CD4-positive, alpha-beta T cell treated with Interleukin-12 subunit alpha and Interleukin-12 subunit beta, for 1 hour (primary cell): ENCODE measurements around the gene MATCAP1.

ENCODE experiments used
- DNase-seq: peaks from one replicate; pipeline ENCODE4 v3.0.0-alpha.2; 2020

Gene MATCAP1

GRCh38 chr16:67183627-67184452 is at the start of gene MATCAP1:
Gene MATCAP1, minus strand, starts transcription at chr16:67183963. Its CDS starts 3,353 bp downstream, at chr16:67180610.
- peak; percentile 97 for DNase-seq

DNA sequence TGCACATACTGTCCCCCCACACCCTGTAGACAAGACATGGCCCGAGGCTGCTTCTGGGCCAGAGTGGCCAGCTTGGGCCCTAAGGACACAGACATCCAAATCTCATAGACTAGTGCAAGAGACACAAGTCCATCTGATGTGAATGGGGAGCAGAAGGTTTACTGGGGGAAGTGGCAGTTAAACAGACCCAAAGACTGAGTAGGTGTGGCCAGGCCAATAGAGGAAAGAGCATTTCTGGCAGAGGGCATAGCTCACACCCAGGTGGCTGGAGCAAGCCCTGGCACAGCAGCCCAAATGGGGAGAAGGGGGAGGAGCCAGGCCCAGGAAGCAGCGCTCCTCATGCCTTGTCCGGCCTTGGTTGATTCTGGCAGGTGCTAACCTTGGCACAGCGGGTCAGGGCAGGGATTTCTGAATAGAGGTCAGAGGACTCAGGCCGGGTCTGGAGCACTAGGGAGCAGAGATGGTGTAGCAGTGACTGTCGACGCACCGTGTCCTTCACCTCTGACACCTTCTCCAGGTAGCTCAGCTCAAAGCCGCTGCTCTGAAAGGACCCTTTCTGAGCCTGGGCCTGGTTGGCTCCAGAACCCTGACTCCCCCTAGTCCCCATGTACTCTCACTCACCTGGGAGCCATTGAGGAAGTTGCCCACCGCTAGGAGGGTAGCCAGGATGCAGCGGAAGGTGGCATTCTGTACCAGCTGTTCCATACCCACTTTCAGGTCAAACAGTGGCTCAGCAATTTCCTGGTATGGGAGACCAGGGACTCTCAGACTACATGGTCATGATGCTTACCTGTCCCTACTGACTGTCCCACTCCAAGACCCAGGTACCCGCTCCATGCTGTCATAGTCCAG is 47.3 kb upstream of the MATCAP1 start:
- no peak for DNase-seq

- no peak for DNase-seq
Measured at GRCh38 chr16:67229906-67230808, 46.4 kb upstream of the MATCAP1 start.

GRCh38 chr16:67228905-67229304 is 45.1 kb upstream of the MATCAP1 start:
- DNase-seq: no peak

DNA sequence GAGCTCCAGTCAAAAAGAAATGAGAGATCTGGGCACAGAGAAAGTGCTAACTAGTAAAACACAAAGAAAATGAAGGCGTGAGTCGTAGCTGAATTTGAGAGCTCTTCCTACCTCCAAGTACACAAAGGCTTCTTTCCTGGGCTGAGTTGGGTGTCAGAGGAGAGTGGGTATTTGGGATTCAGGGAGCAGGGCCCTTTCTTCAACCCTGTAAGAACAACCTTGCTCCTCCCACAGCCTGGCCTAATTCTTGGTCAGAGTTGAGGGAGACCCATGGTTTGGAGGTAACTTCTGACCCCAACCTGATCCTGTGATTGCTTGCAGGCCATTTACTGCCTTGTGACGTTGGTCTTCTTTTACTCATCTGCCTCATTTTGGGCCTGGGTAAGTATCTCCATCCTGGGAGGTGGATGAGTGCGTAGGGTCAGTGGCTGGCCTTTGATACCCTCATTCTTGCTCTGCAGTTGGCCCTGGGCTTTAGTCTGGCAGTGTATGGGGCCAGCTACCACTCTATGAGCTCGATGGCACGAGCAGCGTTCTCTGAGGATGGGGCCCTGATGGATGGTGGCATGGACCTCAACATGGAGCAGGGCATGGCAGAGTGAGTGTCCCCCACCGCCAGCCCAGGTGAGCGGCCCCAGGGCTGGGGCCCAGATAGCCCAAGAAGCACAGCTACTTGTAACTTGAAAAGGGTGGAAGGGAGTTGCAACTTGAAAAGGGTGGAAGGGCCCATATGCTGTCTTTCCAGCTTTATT is 44.4 kb upstream of the MATCAP1 start:
- DNase-seq: no peak

- DNase-seq: no peak
Measured at GRCh38 chr16:67227567-67227921, 43.8 kb upstream of the MATCAP1 start.

- peak; percentile 98 for DNase-seq
Measured at GRCh38 chr16:67226804-67227566, 43.2 kb upstream of the MATCAP1 start, which contains the start of gene TMEM208. Gene TMEM208, plus strand, starts transcription at chr16:67227130. Its CDS starts 89 bp downstream, at chr16:67227219.

DNA sequence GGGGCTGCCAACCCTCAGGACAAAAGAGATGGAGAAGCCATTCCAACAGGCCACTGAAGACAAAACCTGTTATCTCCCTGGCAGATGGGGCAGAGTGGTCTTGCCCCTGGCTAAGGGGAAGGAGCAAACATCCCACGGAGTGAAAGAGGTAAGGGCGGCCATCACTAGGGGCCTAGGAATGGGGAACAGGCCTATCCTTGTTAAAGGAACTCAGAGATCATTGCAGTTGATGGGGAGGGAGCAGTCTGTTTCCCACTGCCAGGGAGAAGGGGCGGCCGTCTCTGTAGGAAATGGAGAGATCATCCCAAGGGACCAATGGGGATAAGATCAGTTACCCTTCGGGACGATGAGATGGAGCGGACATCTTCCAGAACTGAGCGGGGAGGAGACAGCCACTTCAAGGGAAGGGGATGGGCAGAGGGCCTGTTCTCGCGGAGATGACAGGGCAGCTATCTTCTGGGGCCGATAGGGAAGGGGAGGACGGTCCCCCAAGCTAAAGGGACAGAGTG is 42.6 kb upstream of the MATCAP1 start:
- DNase-seq: no peak

GRCh38 chr16:67223992-67224391 is 40.2 kb upstream of the MATCAP1 start:
- no peak for DNase-seq

GRCh38 chr16:67216612-67217490 is 33.1 kb upstream of the MATCAP1 start:
- DNase-seq: no peak

DNA sequence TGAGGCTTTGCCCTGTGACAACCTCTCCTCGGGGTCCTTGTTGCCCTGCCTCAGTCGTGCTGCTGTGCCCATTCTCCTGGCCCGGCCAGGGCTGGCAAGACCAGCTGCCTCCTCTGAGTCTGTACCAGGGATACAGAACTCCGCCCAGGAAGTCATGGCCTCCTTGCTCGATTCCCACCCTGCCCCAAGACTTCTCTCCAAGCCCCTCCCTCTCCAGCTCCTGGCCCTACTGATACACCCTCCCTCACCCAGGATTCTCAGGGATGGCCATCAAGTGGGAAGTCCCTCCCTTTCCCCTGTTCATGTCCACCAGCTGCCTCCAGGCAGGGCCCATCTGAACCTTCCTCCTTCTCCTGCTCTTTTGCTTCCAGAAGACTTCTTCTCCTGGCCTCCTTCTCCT is 31.9 kb upstream of the MATCAP1 start:
- DNase-seq: no peak

GRCh38 chr16:67213197-67214019 is 29.6 kb upstream of the MATCAP1 start:
- DNase-seq: no peak

DNA sequence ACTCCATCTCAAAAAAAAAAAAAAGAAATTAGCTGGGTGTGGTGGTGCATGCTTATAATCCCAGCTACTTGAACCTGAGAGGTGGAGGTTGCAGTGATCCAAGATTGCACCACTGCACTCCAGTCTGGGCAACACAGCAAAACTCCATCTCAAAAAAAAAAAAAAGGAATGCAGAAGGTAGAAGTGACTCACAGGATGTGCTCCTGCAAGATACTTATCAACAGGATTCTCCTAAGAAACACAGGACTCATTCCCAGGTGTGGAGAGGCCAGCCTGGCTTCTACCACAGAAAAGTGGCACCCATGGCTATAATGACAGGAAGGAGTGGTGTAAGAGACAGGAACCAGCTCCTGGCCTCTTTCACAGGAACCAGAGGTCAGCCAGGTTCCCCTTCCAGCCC is 29.0 kb upstream of the MATCAP1 start:
- DNase-seq: no peak

- DNase-seq: no peak
Measured at GRCh38 chr16:67211674-67212073, 27.9 kb upstream of the MATCAP1 start.

- no peak for DNase-seq
Measured at GRCh38 chr16:67210069-67210937, 26.5 kb upstream of the MATCAP1 start.

DNA sequence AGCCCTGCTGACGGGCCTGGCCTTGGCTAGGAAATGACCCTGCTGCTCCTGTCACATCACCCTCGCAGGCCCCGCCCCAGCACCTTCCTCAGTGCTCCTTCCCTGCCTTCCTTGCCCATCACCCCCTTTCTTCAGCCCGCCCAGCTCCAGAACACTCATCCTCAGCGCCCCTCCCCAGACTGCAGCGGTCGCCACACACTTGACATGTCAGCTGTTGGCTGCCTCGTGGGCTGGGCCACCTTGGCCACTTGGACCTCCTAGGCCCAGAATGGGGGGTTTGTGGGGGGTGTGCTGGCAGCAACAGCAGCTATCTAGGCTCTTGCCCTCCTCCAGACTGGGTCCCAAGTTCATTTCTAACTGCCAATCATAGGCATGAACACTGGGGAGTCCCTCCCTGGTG is 25.8 kb upstream of the MATCAP1 start:
- no peak for DNase-seq

DNA sequence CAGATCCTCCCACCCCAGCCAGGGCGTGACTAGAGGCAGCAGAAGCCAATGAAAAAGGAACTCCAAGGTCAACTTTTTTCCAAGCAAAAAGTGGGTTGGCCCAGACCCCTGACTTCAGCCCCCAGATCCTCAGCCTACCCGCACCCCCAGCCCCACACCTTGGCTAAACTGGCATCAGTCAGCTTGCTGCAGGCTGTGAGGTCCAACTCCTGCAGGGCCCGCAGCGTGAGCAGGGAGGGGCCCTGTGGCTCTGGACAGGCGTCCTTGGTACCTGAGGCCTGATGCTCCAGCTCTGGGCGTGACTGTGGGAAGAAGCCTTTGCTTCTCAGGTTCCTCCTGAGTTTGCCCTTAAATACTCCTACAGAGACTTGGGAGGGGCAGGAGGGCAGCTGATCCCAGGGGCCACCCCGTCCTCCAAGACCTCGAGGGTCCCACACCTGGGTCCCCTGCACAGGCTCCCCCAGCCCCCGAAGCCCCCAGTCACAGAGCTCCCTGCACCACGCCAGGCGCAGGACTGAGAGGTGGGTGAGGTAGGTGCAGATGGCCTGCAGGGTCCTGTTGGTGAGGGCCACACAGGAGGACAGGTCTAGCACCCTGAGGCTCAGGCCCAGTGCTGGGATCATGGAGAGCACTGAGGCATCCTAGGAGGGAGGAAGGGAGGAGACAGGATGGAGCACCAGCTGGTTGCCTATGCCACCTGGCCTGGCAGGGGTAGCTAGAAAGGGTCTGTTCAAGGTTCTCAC is 24.6 kb upstream of the MATCAP1 start:
- no peak for DNase-seq
